ENCODE measurements around the gene SERINC4. TPM values are rescaled to one million over a fixed set of nuclear protein-coding genes. Genes with fewer than 3 reads are reported as not detected.

SERINC4 gene
- total and polyA plus RNA-seq, 10 of the 15 experiments (the other 5 are each of a cell fraction or from before 2014, with no cell fraction given), result 0.06 to 0.96 (median 0.26) TPM; not detected in 1

- no peak for TF ChIP-seq SUZ12 (IDR thresholded peaks at IDR 0.05; ENCODE audit: unreplicated experiment)
- peak; percentile 83; the same call in 1 of the 2 replicates for TF ChIP-seq BACH1 (IDR thresholded peaks at IDR 0.05; ENCODE audit: borderline replicate concordance)
- TF ChIP-seq, protein P1, sequence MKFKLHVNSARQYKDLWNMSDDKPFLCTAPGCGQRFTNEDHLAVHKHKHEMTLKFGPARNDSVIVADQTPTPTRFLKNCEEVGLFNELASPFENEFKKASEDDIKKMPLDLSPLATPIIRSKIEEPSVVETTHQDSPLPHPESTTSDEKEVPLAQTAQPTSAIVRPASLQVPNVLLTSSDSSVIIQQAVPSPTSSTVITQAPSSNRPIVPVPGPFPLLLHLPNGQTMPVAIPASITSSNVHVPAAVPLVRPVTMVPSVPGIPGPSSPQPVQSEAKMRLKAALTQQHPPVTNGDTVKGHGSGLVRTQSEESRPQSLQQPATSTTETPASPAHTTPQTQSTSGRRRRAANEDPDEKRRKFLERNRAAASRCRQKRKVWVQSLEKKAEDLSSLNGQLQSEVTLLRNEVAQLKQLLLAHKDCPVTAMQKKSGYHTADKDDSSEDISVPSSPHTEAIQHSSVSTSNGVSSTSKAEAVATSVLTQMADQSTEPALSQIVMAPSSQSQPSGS (IDR thresholded peaks at IDR 0.05; ENCODE audit: low read length), result no peak
- TF ChIP-seq EZH2 (IDR thresholded peaks at IDR 0.05; ENCODE audit: borderline replicate concordance, control insufficient read depth, low read depth, low read length), result no peak
- TF ChIP-seq TCF12 (IDR thresholded peaks at IDR 0.05; ENCODE audit: low read depth, low read length), result peak; percentile 58; the same call in 1 of the 2 replicates
Measured at GRCh38 chr15:43800286-43801141, 494 bp upstream of the SERINC4 start, which contains the start of gene HYPK (continued).

DNA sequence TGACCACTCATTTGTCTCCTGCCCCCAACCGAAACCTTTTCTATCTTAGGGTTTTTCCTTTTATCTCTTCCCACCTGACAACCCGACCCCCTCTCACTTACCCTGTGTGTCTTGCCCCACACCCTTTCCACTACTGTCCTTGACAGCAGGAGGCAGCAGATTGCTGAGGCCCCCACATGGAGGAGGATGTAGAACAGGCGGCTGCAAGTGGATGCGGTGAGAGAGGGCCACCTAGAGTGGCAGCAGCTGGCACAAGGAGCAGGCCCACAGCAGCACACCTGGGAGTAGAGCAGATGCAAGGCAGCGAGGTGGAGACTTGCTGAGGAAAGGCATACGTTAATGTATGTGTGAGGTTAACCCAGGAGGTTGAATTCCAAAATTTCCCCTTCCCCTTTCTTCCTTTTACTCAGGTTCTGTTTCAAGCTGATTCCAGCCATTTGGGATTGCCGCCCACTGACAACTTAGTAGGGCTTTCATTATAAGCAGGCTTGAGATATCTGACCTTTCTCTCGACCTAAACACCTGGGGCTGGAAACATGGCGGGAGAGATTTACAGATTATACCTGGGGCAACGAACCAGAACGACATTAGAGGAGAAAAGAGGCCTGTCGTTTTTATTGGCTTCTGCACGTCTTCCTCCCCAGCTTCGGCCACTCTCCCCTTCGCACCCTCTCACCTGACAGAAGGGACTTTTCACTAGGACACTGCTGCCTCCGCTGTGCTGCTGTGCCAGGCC lies 643 bp downstream of the SERINC4 start:
- POLR2A ChIA-PET, result interaction anchor here (1.6 to 4.6 kb wide), 3 partner anchors 9 to 25 kb away, joined by 7 to 41 read pairs (median 21); partner anchors contain the start of genes ELL3, MFAP1 and SERF2
- Histone ChIP-seq H3K4me1 (ENCODE audit: control insufficient read depth, insufficient read depth, low read length) (peaks cover 27% of the 10 kb centered on the region), H3K27me3 (replicated peaks in 1 of 2; ENCODE audit: control insufficient read depth in 2 of 2, insufficient read depth in 2 of 2, low read length in 1 of 2) (no peaks in the 10 kb centered on the region), H3K27ac (ENCODE audit: control insufficient read depth, insufficient read depth) (peak overlapping the region; percentile 75), H3K9me3 (replicated peaks; ENCODE audit: control insufficient read depth, insufficient read depth, low read length) (no peaks in the 10 kb centered on the region), H3K4me2 (ENCODE audit: control insufficient read depth, insufficient read depth) (peak overlapping the region; percentile 2), H3K79me2 (ENCODE audit: control insufficient read depth, insufficient read depth, low read length) (peaks cover 28% of the 10 kb centered on the region), H3K9ac (ENCODE audit: control insufficient read depth, insufficient read depth, low read length) (no peak overlapping the region), H4K20me1 (ENCODE audit: control insufficient read depth, insufficient read depth) (no peaks in the 10 kb centered on the region; the same call in none of the 2 replicates), H2AFZ (ENCODE audit: control insufficient read depth, low read depth, low read length) (no peak overlapping the region), H3K36me3 (ENCODE audit: control insufficient read depth in 2 of 2, insufficient read depth in 2 of 2, low read length in 1 of 2) (peaks cover 3 to 34% of the 10 kb centered on the region in 2 experiments), H3K4me3 (no peak overlapping the region; the same call in 1 of the 2 replicates)
- CTCF ChIA-PET, result interaction anchor here (0.8 to 1.9 kb wide), 5 partner anchors 9 to 29 kb away, joined by 3 to 9 read pairs (median 6); partner anchors contain the start of gene ELL3
- intact Hi-C loops (cut with micrococcal nuclease; ENCODE audit: unreplicated experiment), result no loop called here
- SMC1A ChIA-PET (ENCODE audit: uncharacterized antibody, unreplicated experiment), result interaction anchor here (0.7 to 2.5 kb wide), 5 partner anchors 9 to 37 kb away, joined by 3 to 18 read pairs (median 4); partner anchors contain the start of genes MFAP1 and WDR76
- WGBS (ENCODE audit: insufficient coverage, insufficient replicate concordance, low lambda C conversion rate, missing lambda C conversion rate), result 52% methylated on average over 16 of the region's 16 CpGs
- DNase-seq (ENCODE audit: low read depth, low spot score) (no peak), FAIRE-seq (no peak), ATAC-seq (peak; percentile 68)
- RAD21 ChIA-PET (ENCODE audit: unreplicated experiment), result interaction anchor here (1.0 to 4.3 kb wide), 4 partner anchors 10 to 28 kb away, joined by 3 to 19 read pairs (median 16); partner anchors contain the start of genes ELL3, MFAP1 and WDR76
- in situ Hi-C loops (cut with MboI), result loop anchor here (10.0 to 25.0 kb wide), 2 partner anchors 925 to 1537 kb away; partner anchors contain the start of genes GANC and TMEM87A
- no TSS peak for BruUV-seq (replicated peaks)
- TF ChIP-seq, protein P2, sequence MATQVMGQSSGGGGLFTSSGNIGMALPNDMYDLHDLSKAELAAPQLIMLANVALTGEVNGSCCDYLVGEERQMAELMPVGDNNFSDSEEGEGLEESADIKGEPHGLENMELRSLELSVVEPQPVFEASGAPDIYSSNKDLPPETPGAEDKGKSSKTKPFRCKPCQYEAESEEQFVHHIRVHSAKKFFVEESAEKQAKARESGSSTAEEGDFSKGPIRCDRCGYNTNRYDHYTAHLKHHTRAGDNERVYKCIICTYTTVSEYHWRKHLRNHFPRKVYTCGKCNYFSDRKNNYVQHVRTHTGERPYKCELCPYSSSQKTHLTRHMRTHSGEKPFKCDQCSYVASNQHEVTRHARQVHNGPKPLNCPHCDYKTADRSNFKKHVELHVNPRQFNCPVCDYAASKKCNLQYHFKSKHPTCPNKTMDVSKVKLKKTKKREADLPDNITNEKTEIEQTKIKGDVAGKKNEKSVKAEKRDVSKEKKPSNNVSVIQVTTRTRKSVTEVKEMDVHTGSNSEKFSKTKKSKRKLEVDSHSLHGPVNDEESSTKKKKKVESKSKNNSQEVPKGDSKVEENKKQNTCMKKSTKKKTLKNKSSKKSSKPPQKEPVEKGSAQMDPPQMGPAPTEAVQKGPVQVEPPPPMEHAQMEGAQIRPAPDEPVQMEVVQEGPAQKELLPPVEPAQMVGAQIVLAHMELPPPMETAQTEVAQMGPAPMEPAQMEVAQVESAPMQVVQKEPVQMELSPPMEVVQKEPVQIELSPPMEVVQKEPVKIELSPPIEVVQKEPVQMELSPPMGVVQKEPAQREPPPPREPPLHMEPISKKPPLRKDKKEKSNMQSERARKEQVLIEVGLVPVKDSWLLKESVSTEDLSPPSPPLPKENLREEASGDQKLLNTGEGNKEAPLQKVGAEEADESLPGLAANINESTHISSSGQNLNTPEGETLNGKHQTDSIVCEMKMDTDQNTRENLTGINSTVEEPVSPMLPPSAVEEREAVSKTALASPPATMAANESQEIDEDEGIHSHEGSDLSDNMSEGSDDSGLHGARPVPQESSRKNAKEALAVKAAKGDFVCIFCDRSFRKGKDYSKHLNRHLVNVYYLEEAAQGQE (IDR thresholded peaks at IDR 0.05; ENCODE audit: low read depth, low read length), result no peak
- TF ChIP-seq SMAD1 (IDR thresholded peaks at IDR 0.05; ENCODE audit: low read depth, partially characterized antibody) (no peak), CREM (IDR thresholded peaks at IDR 0.05; ENCODE audit: low read depth) (no peak), RAD21 (IDR thresholded peaks at IDR 0.05; ENCODE audit: insufficient read depth, low read depth, low read length) (peak; percentile 31; the same call in 1 of the 2 replicates), NFYB (IDR thresholded peaks at IDR 0.05; ENCODE audit: insufficient read depth, low read depth, low read length) (no peak), BMI1 (IDR thresholded peaks at IDR 0.05; ENCODE audit: borderline replicate concordance) (0 out of 2 replicates have a peak, but pooled peaks have one; percentile 12), TBL1XR1 (IDR thresholded peaks at IDR 0.05; ENCODE audit: low read depth, low read length) (no peak)
